A549 (cell line): ENCODE measurements around the gene SLC39A11.

ENCODE experiments used
- BHLHE40 ChIP-seq: IDR thresholded peaks from 2 replicates; pipeline ENCODE4 v1.6.1; 2012; ENCODE audit warnings: low read depth, low read length, inconsistent platforms
- CTCF ChIP-seq: fragments of >200 bp; sonication (Bioruptor Twin); formaldehyde crosslinking; IDR thresholded peaks from 3 replicates; pipeline ENCODE4 v1.5.1; 2016
- MAX ChIP-seq: IDR thresholded peaks from 2 replicates; pipeline ENCODE4 v1.6.1; 2012

- TF ChIP-seq MAX, result no peak
- TF ChIP-seq CTCF, result no peak
- no peak for TF ChIP-seq BHLHE40
Observed at GRCh38 chr17:73068322-73069153, 23.9 kb downstream of the SLC39A11 start.
